Smooth muscle cell (in vitro differentiated cells): Measurements from ENCODE around the gene PLA2G3. TPM values are rescaled to one million over a fixed set of nuclear protein-coding genes. Genes with fewer than 3 reads are reported as not detected.

Source experiments
- DNase-seq: peaks from one replicate; lab custom pipeline; 2025; ENCODE audit not compliant: unreplicated experiment; lab: John Stamatoyannopoulos, UW
- H2AFZ ChIP-seq: fragments of 200-600 bp; sonication (generic); 2 replicates; pipeline ENCODE4 v1.6.0; 2016; ENCODE audit warnings: antibody characterized with exemption, low read depth, mild to moderate bottlenecking
- H3F3A ChIP-seq: fragments of 200-600 bp; sonication (generic); 2 replicates; pipeline ENCODE4 v1.6.0; 2017; ENCODE audit warnings: antibody characterized with exemption, low read depth
- H3K27ac ChIP-seq: fragments of 200-600 bp; sonication (generic); 2 replicates; pipeline ENCODE4 v1.5.1; 2016; ENCODE audit warnings: low read depth, mild to moderate bottlenecking
- H3K27me3 ChIP-seq: fragments of 200-600 bp; sonication (generic); 2 replicates; pipeline ENCODE4 v1.6.1; 2016; ENCODE audit warnings: low read depth, mild to moderate bottlenecking
- H3K36me3 ChIP-seq: fragments of 200-600 bp; sonication (generic); 2 replicates; pipeline ENCODE4 v1.5.1; 2016; ENCODE audit warnings: low read depth
- H3K4me1 ChIP-seq: fragments of 200-600 bp; sonication (generic); 2 replicates; pipeline ENCODE4 v1.5.1; 2016; ENCODE audit warnings: low read depth
- H3K4me2 ChIP-seq: fragments of 200-600 bp; sonication (generic); 2 replicates; pipeline ENCODE4 v1.6.0; 2016; ENCODE audit warnings: mild to moderate bottlenecking
- H3K4me3 ChIP-seq: fragments of 200-600 bp; sonication (generic); 2 replicates; pipeline ENCODE4 v1.5.1; 2016; ENCODE audit warnings: mild to moderate bottlenecking
- H3K79me2 ChIP-seq: fragments of 200-600 bp; sonication (generic); 2 replicates; pipeline ENCODE4 v1.6.0; 2016; ENCODE audit warnings: low read depth, mild to moderate bottlenecking
- H3K9ac ChIP-seq: fragments of 200-600 bp; sonication (generic); 2 replicates; pipeline ENCODE4 v1.6.0; 2016; ENCODE audit warnings: low read depth
- H3K9me3 ChIP-seq: fragments of 200-600 bp; sonication (generic); replicated peaks from 2 replicates; pipeline ENCODE4 v1.5.1; 2016; ENCODE audit warnings: low read depth
- H4K20me1 ChIP-seq: fragments of 200-600 bp; sonication (generic); 2 replicates; pipeline ENCODE4 v1.6.0; 2016; ENCODE audit warnings: low read depth
- WGBS: methylation state at CpG from one replicate; pipeline ENCODE4 v1.1.7; 2016; ENCODE audit warnings: low lambda C conversion rate; 5-methylcytosine and 5-hydroxymethylcytosine counted together
- polyA plus RNA-seq: library from polyadenylated mRNA; unstranded; fragments of >200 nt; fragmentation: Nextera tagmentation; extraction: Ambion mirVana; gene quantifications from 2 replicates; pipeline ENCODE4 v1.2.1, GENCODE V29; 2016
- total RNA-seq: library from RNA; depleted of rRNA; stranded (reverse); fragments of >200 nt; gene quantifications from 2 replicates; pipeline ENCODE4 v1.2.3, GENCODE V29; 2014
- TF ChIP-seq, protein P1 (sequence below): fragments of 200-600 bp; sonication (generic); IDR thresholded peaks from 2 replicates; pipeline ENCODE4 v1.5.1; 2017; ENCODE audit warnings: borderline replicate concordance, mild to moderate bottlenecking, antibody characterized with exemption; ENCODE audit not compliant: insufficient read depth, poor library complexity, severe bottlenecking

The PLA2G3 gene
- total and polyA plus RNA-seq, 2 experiments from 2014 or later = 0.04 TPM; not detected in 1

- peaks cover 69% of the 10 kb centered on the region for H4K20me1 ChIP-seq
- no peaks in the 10 kb centered on the region for H3K4me1 ChIP-seq
- H3K4me2 ChIP-seq = no peak overlapping the region
- H3K79me2 ChIP-seq = no peaks in the 10 kb centered on the region
- no peaks in the 10 kb centered on the region for H3K27me3 ChIP-seq
- DNase-seq = no peak
- no peaks in the 10 kb centered on the region for H3F3A ChIP-seq
- H3K9ac ChIP-seq = no peak overlapping the region
- no peak overlapping the region for H3K4me3 ChIP-seq
- no peak overlapping the region for H3K27ac ChIP-seq
- no peak overlapping the region for H2AFZ ChIP-seq
- TF ChIP-seq, protein P1, sequence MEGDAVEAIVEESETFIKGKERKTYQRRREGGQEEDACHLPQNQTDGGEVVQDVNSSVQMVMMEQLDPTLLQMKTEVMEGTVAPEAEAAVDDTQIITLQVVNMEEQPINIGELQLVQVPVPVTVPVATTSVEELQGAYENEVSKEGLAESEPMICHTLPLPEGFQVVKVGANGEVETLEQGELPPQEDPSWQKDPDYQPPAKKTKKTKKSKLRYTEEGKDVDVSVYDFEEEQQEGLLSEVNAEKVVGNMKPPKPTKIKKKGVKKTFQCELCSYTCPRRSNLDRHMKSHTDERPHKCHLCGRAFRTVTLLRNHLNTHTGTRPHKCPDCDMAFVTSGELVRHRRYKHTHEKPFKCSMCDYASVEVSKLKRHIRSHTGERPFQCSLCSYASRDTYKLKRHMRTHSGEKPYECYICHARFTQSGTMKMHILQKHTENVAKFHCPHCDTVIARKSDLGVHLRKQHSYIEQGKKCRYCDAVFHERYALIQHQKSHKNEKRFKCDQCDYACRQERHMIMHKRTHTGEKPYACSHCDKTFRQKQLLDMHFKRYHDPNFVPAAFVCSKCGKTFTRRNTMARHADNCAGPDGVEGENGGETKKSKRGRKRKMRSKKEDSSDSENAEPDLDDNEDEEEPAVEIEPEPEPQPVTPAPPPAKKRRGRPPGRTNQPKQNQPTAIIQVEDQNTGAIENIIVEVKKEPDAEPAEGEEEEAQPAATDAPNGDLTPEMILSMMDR = no peak
- WGBS = 97% methylated on average over 9 of the region's 9 CpGs
- peaks cover 5% of the 10 kb centered on the region for H3K36me3 ChIP-seq
- H3K9me3 ChIP-seq = no peaks in the 10 kb centered on the region
These were observed 48.1 kb downstream of the PLA2G3 start for GRCh38 chr22:31092161-31092560.

DNA sequence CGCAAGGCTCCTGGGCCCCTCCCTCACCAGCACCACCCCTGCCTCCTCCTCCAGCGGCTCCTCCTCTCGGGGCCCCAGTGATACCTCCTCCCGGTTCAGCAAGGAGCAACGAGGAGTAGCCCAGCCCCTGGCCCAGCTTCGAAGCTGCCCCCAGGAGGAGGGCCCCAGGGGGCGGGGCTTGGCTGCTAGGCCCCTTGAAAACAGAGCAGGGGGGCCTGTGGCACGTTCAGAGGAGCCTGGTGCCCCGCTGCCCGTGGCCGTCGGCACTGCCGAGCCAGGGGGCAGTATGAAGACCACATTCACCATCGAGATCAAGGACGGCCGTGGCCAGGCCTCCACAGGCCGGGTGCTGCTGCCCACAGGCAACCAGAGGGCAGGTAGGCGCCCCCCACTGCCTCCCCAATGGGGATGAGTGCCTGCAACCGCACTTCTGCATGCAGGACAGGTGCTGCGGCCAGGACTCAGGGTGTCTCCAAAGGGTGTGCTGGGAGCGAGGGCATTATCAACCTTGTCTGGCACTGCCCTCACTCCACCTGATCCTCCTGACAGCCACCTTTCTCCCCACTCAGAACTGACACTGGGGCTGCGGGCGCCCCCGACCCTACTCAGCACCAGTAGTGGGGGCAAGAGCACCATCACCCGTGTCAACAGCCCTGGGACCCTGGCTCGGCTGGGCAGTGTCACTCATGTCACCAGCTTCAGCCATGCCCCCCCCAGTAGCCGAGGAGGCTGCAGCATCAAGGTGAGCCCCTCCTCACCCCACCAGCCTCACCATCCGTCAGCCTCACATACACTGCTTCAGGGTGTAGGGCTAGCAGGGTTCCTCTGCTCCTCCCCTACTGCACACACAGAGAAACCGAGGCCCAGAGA, 49.0 kb downstream of the PLA2G3 start:
- Histone ChIP-seq H3K36me3 (peaks cover 5% of the 10 kb centered on the region), H3K27me3 (no peaks in the 10 kb centered on the region), H3K9me3 (no peaks in the 10 kb centered on the region), H3K27ac (no peak overlapping the region), H3K79me2 (peaks cover 3% of the 10 kb centered on the region), H3K4me3 (no peak overlapping the region), H2AFZ (no peak overlapping the region), H3F3A (no peaks in the 10 kb centered on the region), H3K4me2 (no peak overlapping the region), H3K9ac (no peak overlapping the region), H4K20me1 (peaks cover 77% of the 10 kb centered on the region), H3K4me1 (no peaks in the 10 kb centered on the region)
- WGBS = 89% methylated on average over 28 of the region's 29 CpGs
- TF ChIP-seq, protein P1 = no peak
- no peak for DNase-seq

DNA sequence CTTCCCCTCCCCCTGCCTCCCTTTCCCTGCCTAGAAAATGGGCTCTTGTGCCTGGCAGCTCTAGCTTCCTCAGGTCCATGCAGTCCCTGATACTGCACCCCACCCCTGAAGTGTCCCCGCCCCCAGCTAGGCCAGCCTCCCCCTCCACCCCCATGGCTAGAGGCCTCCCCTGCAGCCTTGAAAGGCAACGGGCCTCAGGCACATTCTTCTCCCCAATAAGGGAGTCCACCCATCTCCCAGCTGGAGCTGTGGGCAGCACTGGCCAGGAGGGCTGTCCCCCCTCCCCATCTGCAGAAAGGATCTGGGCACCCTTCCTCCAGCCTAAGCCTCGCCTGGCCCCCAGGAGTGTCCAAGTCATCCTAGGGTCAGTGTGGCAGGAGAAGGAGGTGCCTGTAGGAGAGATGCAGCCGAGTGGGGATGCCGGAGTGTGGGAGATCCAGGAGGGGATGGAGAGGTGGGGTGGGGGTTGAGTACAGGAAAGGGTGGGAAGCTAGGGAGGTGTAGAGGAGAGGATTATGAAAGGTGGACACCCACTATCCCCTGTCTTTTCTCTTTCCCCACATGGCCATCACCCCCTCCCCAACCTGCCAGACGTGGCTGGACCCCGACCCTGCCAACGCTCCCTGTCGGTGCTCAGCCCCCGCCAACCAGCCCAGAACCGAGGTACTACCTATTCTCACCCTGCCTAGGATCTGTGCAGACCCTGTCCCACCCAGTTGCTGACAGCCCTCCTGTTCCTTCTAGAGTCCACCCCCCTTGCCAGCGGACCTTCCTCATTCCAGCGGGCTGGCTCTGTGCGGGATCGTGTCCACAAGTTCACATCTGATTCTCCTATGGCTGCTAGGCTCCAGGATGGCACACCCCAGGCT, 49.9 kb downstream of the PLA2G3 start:
- no peaks in the 10 kb centered on the region for H3K9me3 ChIP-seq
- H3K27ac ChIP-seq = no peak overlapping the region
- H3K4me1 ChIP-seq = no peaks in the 10 kb centered on the region
- TF ChIP-seq, protein P1 = no peak
- H3K79me2 ChIP-seq = peaks cover 7% of the 10 kb centered on the region
- H3K4me2 ChIP-seq = no peak overlapping the region
- H3K9ac ChIP-seq = no peak overlapping the region
- 92% methylated on average over 15 of the region's 15 CpGs for WGBS
- no peak overlapping the region for H2AFZ ChIP-seq
- peaks cover 5% of the 10 kb centered on the region for H3K36me3 ChIP-seq
- peaks cover 81% of the 10 kb centered on the region for H4K20me1 ChIP-seq
- no peak for DNase-seq
- no peaks in the 10 kb centered on the region for H3F3A ChIP-seq
- H3K4me3 ChIP-seq = no peak overlapping the region
- no peaks in the 10 kb centered on the region for H3K27me3 ChIP-seq
